SKM-1 (cell line): ENCODE measurements around the gene COCH.
"Not testable (repeated sequence)": the region's sequence is repeated elsewhere in the genome, so short reads cannot be mapped to it uniquely, and the experiment has no call there.

ENCODE experiments used
- DNase-seq: peaks from one replicate; lab custom pipeline; 2025; ENCODE audit not compliant: unreplicated experiment; lab: John Stamatoyannopoulos, UW

Gene COCH

DNA sequence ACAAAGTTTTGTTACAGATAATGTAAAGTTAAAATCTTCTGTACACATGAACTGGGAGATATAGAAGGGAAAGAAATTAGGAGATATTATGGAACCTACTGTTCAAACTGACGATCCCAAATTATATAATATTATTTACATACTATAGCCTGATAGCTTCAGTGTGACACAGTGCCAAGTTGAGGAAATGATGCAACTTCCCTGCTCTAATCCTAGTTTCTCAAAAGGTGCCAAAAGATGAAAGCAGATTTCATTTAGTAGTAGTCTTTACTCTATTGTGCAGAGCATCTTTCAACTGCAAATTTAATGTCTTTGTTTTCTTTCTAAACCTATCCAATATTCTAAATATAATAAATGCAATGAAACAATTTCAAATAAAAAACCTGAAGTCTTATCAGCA is 46.9 kb downstream of the COCH start:
- no peak for DNase-seq

DNA sequence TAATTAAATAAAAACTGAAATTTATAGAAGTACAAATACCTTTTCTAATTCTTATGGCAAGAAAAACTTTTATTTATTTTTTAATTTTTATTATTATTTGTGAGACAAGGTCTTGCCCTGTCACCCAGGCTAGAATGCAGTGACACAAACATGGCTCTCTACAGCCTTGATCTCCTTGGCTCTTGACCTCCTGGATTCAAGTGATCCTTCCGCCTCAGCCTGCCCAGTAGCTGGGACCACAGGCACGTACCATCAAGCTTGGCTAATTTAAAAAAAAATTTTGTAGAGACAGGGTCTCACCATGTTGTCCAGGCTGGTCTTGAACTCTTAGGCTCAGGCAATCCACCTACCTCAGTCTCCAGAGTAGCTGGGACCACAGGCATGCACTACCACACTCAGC is 47.4 kb downstream of the COCH start:
- DNase-seq = no peak

DNA sequence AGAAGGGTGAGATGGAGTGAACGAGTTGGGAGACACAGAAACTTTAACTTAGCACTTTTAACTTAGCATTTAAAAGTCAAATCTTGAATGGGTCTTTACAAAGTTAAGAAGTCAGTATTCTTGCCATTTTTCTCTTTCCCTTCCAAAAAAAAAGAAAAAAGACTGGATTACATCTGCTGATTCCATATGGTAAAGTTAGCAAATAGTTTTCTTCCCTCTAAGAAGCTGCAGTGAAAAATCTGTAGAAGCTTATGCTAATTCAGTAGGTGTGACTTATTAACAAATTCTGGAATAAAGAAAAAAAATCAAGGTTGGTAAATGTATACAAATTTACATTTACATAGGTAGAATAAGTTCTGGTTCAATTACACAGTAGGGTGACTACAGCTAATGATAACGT is 50.9 kb downstream of the COCH start:
- no peak for DNase-seq

DNA sequence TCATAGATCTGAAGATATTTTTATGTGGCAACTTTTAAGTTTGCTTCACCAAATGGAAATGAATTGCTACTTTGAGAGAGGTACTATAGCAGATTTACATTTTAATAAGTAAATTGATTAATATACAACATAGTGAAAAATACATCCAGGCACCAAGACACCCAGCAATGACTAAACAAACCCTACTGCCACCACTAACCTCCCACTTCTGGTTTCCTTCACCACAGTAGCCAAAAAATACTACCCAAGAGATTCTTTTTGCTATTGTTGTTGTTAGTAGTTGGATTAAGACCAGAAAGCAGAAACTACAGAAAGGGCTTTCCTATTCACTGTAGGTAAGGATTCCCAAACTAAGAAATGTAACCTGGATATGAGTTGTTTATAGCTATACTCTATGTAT is 54.1 kb downstream of the COCH start:
- DNase-seq = no peak

DNA sequence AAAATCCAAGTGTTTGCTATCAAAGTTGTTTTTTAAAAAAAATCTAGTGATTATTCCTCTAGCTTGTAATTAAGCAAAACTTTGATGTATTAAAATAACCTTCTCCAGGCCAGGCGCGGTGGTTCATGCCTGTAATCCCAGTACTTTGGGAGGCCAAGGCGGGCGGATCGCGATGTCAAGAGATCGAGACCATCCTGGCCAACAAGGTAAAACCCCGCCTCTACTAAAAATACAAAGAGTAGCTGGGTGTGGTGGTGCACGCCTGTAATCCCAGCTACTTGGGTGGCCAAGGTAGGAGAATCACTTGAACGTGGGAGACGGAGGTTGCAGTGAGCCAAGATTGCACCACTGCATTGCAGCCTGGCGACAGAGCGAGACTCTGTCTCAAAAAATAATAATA is 59.6 kb downstream of the COCH start:
- not testable (repeated sequence) for DNase-seq

DNA sequence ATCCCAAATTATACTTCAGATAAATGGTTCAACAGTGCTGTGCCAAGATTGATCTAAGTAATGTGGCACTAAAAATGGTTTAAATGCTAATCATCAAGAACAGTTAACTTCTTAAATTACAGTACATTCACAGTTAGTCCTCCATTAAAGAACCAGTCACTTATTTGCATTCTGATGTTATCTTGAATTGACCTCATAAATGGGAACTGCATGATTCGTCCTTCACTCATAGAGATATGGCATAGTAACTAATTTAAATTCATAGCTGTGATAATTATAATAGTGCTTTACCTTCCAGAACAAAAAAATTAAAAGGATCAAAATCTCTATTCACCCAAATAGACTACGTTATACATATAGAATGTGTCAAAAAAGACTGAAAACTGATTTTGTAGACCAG is 61.1 kb downstream of the COCH start:
- DNase-seq = no peak

DNA sequence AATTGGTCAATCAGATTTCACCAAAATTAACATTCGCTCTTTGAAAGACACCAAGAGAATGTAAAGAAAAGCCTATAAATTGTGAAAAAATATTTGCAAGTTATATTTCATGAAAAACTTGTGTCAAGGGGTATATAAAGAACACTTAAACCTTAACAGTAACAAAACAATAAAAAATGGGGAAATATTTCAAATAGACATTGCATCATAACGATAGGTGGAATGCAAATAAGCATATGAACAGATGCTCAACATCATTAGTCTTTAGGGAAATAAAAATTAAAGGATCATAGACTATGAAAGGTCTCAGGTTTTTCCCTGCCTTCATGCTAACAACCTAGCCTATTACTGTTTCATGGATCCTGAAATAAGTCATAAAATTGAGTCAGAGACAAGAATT is 64.3 kb downstream of the COCH start:
- no peak for DNase-seq
